GM12864 (cell line): ENCODE data around the gene LIPT1.
A peak's percentile ranks its signal among the peaks of the same experiment; 100 is the strongest.

Source experiments
- DNase-seq: peaks from one replicate; pipeline ENCODE4 v3.0.0-alpha.2; 2011; ENCODE audit warnings: low read depth
- H3K4me3 ChIP-seq: 2 replicates; pipeline ENCODE4 v1.5.1; 2011; ENCODE audit warnings: mild to moderate bottlenecking, low read depth, low read length, control low read depth
- TF ChIP-seq, protein P1 (sequence below): IDR thresholded peaks from 2 replicates; pipeline ENCODE4 v1.5.1; 2011; ENCODE audit warnings: low read depth, mild to moderate bottlenecking, moderate library complexity, low read length, control low read depth, inconsistent platforms; ENCODE audit errors: missing control alignments

The LIPT1 gene

DNA sequence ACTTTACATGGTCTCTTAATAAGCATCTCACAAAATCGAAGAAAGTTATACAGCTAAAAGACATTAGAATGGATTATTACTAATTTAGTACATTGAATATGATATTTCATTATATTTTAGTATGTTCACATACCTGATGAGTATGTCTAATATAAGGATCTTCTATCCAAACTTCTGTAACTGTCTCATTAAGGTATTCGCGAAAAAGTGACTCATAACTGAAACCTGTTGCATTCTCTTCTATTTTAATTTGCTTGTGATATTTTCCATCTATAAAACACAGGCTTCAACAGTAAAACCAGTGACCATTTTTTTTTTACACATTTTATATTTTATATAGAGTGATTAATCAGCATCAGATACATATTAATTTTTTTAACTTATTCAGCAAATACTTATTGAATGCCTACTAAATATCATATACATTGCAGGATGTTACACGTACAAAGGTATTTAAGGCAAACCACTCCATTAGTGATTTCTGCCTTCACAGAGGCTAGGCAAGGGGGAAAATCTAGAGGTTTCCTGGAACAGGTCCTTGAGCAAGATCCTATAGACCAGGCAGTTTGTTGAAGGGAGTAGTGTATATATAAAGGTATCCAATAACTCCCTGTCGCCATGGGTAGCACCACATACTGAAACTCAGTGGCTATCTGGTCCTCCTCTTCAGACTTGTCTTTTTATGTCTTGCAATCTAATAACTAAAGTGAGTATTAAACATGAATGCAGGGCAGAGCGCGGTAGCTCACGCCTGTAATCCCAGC, 16.8 kb downstream of the LIPT1 start:
- no peak overlapping the region for H3K4me3 ChIP-seq
- TF ChIP-seq, protein P1, sequence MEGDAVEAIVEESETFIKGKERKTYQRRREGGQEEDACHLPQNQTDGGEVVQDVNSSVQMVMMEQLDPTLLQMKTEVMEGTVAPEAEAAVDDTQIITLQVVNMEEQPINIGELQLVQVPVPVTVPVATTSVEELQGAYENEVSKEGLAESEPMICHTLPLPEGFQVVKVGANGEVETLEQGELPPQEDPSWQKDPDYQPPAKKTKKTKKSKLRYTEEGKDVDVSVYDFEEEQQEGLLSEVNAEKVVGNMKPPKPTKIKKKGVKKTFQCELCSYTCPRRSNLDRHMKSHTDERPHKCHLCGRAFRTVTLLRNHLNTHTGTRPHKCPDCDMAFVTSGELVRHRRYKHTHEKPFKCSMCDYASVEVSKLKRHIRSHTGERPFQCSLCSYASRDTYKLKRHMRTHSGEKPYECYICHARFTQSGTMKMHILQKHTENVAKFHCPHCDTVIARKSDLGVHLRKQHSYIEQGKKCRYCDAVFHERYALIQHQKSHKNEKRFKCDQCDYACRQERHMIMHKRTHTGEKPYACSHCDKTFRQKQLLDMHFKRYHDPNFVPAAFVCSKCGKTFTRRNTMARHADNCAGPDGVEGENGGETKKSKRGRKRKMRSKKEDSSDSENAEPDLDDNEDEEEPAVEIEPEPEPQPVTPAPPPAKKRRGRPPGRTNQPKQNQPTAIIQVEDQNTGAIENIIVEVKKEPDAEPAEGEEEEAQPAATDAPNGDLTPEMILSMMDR, result no peak

DNA sequence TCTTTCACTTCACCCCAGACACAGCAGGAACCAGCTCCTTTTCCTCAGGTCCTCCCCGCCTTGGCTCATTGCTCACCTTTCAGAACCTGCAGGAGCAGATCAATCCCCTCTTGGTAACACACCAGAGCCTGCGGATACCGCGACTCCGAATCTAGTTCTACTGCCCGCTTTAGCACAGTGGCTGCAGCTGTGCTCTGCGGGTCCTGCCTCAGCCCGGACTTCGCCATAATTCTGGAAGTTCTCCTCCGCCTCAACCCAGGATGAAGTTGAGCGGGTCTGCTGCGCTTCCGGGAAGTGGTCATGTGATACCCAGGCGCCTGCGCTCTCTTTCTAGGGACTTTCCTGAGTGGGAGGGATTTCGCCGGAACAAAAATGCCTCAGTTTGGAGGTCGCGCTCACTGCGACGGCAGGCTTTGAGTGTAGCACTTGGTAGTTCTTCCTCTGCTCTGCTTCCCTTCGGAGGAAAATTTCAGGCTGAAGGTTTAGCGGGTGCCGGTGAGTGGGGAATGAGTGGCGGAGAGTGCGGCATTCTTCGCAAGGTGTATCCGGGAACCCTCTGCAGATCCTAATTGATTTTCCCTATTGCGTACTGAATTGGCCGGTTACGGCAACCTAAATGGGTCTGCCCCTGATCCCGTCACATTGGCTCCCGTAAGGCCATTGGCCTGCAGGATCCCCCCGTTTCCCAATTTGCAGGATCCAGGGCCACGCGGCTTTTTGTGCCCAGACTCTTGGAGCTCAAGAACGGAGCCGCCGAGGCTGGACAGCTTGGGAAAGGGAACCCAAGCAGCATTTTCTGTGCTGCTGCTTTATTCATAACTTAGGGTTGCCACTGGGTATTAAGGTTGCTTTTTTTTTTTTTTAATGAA, 26.2 kb downstream of the LIPT1 start, which contains the start of the genes MITD1 and MRPL30:
TSS of gene MITD1 (minus strand) at position 304 of the 869 bp plus-strand sequence. CDS start at position 227, 77 bp downstream.
TSS of gene MRPL30 (plus strand) at position 430 of the 869 bp plus-strand sequence. CDS start 5,020 bp downstream, outside the sequence.
- TF ChIP-seq, protein P1, result no peak
- DNase-seq, result peak; percentile 91
- H3K4me3 ChIP-seq, result peak within 1 kb of the TSS; percentile 77

More for the DNA sequence above, 16.8 kb downstream of the LIPT1 start:
- no peak for DNase-seq

DNA sequence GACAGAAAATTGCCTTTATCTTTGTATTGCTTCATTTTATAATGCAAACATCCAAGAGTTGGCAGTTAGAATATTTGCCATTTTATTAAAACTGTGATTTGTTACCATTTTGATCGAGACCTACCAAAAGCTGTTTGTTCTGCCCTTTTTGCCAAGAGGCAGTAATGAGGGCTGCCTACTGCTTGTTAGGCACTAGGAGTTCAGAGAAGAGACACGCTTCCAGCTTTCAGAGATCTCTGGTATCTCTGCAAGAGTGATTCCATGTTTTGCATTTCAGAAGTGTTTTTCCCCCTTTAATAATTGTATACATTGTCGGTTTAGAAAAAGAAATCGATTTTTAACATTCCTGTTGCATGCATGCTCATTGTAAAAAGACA, 26.8 kb downstream of the LIPT1 start:
- TF ChIP-seq, protein P1, result no peak
- DNase-seq, result no peak
- H3K4me3 ChIP-seq, result peak overlapping the region; percentile 77

DNA sequence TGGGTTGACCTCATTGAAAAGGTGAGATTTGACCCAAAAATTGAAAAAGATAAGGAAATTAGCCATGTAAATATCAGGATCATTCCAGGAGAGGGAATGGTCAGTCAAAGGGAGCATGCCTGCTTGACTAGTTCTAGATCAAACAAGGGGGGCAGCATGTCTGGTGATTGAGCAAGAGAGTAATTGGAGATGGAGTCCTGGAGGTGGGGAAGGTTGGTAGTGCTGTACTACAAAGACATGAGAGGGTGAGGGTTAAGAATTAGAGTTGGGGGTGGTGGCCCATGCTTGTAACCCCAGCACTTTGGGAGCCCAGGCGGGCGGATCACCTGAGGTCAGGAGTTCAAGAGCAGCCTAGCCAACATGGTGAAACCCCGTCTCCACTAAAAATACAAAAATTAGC, 28.3 kb downstream of the LIPT1 start:
- H3K4me3 ChIP-seq, result no peak overlapping the region
- TF ChIP-seq, protein P1, result no peak
- no peak for DNase-seq

DNA sequence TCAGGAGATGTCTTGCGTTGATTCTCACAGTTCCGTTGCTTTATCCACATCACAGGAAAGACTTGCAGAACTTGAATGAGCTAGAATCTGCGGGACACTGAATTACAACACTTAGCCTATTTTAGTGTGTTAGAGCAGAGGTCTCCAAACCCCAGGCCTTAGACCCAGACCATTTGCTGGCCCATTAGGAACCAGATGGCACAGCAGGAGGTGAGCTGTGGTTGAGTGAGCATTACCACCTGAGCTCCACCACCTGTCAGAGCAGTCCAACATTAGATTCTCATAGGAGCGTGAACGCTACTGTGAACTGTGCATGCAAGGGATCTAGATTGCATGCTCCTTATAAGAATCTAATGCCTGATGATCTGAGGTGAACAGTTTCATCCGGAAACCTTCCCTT, 30.0 kb downstream of the LIPT1 start:
- TF ChIP-seq, protein P1, result no peak
- H3K4me3 ChIP-seq, result no peak overlapping the region
- DNase-seq, result no peak

DNA sequence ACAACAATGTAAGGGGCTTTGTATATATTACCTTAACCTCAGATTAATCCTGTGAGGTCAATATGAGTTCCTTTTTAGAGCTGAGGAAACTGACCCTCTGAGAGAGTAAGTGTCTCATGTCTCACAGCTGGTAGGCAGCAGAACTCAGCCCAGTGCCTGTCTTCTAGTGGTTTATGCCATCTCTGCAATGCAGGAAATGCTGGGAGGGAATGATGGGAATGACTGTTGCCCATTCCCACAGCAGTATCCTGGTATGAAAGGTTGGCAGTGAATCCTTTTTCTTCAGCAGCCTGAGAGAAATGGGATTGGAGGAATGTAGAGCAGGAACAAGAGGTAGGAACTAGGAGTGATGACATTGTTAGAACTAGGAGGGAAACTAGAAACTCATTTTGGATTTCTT, 32.2 kb downstream of the LIPT1 start:
- no peak overlapping the region for H3K4me3 ChIP-seq
- TF ChIP-seq, protein P1, result no peak
- no peak for DNase-seq
